HG02943 (cell line): ENCODE results near the gene ZNF692.
A peak's percentile ranks its signal among the peaks of the same experiment; 100 is the strongest.

Experiments
- ATAC-seq: cut with Tn5 transposase; IDR thresholded peaks from one replicate; pipeline ENCODE4 v1.9.1; 2021; ENCODE audit warnings: mild to moderate bottlenecking, low read depth, moderate library complexity; ENCODE audit not compliant: unreplicated experiment

The ZNF692 gene

GRCh38 chr1:248828845-248829244, 30.0 kb downstream of the ZNF692 start:
- no peak for ATAC-seq

DNA sequence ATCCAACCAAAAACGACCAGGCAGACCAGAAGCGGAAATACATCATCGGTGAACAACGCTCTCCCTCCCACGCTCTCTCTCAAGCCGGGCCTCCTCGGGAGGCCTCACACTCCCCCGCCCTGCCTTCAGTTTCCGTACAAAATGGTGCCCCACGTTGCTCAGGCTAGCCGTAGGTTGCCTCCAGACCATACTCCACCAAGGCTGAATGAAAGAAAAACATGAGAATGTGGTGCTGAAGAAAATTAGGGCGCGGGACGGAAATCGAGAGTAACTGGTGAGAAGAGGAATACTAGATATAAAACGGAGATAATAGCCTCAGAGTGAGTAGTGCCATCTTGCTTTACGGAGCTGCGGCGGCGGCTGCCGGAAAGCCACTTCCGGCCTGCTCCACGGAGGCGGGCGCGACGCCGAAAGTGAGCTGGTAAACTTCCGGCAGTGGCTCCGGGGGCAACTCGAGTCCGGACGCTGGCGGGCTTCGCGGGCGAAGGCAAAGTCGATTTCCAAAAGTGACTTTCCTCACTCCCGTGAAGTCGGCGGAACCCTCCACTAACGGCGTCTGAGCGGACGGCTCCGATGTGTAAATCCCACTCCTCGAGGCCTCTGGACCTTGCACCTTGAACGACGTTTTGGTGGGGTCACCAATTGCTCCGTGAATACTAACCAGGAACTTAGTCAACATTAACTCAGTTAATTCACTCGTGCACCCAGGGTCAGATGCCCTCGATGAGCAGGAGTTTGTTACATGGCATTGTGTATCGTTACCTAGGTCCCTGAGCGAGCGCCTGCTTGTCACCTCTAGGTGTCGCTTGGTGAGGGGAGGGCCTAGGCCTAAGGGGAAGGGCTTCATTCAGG, 32.8 kb downstream of the ZNF692 start, which contains the start of gene SH3BP5L:
Gene SH3BP5L, minus strand, starts transcription at position 7 of the 852 bp plus-strand sequence. CDS start 980 bp downstream, outside the sequence.
- peak; percentile 94 for ATAC-seq

DNA sequence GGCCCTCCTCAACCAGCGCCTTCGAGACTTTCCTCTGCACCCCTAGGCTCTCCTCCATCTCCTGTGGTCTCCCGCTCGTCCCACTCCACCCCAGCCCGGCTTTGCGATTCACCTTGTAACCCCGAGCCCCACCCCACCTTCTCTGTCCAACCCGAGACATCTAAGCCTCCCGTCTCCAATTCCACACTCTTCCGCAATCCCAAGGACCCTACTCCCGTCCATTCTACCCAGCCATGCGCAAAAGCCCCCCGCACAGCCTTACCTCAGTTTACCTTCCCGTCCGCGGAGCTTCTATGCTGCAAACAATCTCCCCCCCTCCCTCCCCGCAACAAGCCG, 33.3 kb downstream of the ZNF692 start:
- ATAC-seq: peak; percentile 4

- no peak for ATAC-seq
Measured at GRCh38 chr1:248825136-248825535, 33.7 kb downstream of the ZNF692 start.

- no peak for ATAC-seq
Measured at GRCh38 chr1:248824701-248825100, 34.2 kb downstream of the ZNF692 start.

- ATAC-seq: no peak
Measured at GRCh38 chr1:248824301-248824700, 34.6 kb downstream of the ZNF692 start.

DNA sequence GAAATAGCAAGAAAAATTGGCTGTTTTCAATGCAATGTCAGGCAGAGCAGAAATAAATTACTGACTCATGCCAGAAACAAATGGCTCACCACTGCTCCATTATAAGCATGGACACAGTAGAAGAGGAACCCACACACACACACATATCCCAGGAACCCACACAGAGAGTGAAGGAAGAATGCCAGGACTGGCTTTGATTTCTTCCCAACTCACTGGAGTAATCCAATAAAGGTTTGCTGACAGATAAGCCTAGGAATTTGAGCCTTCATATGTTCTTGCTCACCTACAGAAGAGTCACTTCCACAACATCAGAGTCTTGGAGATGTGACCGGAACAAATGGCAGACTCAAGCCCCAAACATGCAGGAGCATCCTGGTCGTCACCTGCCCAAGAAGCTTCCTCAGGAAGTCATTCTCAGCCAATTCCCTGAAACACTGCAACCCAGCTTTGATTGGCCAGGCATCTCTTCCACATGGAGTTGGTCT, 35.3 kb downstream of the ZNF692 start:
- no peak for ATAC-seq

- ATAC-seq: no peak
Measured at GRCh38 chr1:248822148-248823032, 36.5 kb downstream of the ZNF692 start.

GRCh38 chr1:248821641-248822040, 37.2 kb downstream of the ZNF692 start:
- ATAC-seq: no peak

DNA sequence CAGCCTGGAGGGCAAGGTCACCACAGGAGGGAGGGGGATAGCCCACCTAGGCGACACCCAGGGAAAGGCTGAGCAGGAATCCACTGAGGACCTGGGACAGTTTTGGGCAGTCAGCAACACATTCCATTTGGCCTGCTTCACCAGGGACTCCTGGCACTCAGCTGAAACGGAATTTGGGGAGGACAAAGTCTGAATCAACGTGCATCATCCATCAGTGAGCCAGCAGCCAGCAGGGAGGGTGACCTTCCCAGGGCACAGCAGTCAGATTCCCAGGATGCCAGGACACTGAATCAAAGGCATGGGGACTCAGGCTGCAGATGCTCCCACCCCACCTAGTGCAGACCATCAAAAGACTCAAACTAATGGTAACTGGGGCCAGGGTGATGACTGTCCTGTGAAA, 37.8 kb downstream of the ZNF692 start:
- ATAC-seq: no peak

- no peak for ATAC-seq
Measured at GRCh38 chr1:248820041-248820585, 38.8 kb downstream of the ZNF692 start.

DNA sequence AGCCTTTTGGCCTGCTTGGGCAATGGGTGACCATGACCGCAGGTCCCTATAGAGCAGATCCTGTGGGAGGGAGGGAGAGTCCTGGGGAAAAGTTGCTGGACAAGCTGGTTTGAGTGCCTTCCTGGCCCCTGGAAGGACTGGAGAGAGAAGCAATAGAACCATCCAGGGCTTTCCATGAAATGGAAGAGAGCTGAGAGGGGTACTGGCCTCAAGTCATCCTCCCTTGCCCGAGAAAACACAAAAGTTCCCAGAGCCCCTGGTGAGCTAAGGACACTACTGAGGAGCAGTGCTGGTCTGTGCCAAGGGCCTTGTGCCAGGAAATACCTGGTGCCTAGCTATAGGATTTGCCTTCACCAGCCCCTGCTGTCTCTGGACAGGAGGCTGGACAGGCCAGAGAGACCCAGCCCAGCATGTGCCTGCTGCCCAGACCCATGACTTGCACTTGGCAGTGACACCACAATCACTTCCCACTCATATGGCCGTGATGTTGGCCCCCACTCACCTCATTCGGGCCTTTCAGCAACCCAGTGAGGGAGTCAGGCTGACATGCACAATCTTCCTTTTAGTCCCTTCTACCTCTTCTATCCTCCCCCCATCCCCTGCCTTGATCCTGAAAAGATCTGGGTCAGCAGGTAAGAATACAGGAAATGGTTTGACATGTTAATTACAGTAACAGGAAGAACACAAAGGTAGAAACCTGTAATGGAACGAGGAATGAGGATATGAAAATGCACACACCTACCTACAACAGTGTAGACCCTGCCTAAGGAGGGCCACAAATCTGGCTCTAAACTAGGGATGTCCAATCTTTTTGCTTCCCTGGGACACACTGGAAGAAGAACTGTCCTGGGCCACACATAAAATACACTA, 40.1 kb downstream of the ZNF692 start:
- ATAC-seq: no peak

DNA sequence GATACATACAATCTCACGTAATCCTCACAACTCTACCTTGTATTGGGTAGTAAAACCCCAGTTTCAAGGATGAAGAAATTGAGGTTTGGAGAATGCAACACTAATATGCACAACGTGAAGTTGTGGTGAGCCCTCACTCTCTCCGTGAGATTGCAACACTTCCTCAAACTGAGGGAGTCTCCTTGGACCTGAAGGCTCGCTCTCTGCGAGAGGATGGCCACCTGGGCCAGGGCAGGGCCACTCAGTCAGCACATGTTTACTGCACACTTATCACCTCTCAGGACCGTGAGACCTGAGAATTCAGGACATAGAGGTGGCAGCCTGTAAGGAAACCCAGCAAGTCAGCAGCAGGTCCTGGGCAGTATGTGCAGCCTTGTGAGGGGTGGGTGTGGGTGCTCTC, 41.8 kb downstream of the ZNF692 start:
- ATAC-seq: no peak

GRCh38 chr1:248816042-248816851, 42.6 kb downstream of the ZNF692 start:
- no peak for ATAC-seq

GRCh38 chr1:248815407-248816034, 43.4 kb downstream of the ZNF692 start:
- no peak for ATAC-seq

DNA sequence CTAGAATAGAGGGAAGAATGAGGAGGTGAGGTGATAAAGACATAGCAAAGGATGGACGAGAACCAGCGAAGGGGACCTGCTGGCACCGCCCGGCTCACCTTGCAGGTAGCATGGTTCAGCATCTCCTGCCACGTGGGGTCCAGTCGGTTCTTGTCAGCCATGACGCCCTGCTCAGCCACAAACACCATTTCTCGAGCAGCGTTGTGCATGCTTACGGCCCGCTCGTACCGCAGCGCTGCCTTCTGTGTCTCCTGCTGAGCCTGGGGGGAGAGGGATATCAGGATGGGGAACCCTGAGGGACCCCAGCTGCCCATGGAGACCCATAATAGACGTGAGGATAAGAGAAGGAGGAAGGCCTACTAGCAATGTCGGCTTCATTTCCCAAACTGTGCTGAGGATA, 44.5 kb downstream of the ZNF692 start:
- ATAC-seq: no peak

- no peak for ATAC-seq
Measured at GRCh38 chr1:248813546-248813945, 45.3 kb downstream of the ZNF692 start.

- ATAC-seq: no peak
Measured at GRCh38 chr1:248812736-248813425, 46.0 kb downstream of the ZNF692 start.
